WTC11 (cell line): ENCODE results near the gene NDUFS1. TPM values are rescaled to one million over a fixed set of nuclear protein-coding genes. Genes with fewer than 3 reads are reported as not detected.
A peak's percentile ranks its signal among the peaks of the same experiment; 100 is the strongest.

Experiments used
- ATAC-seq: fragments of 200-7000 bp; cut with Tn5 transposase; 2 replicates; pipeline ENCODE4 v1.10.0; 2021; ENCODE audit warnings: mild to moderate bottlenecking, moderate library complexity
- CTCF ChIA-PET: fragments of 300-600 bp; sonication (Branson Sonifier 250); formaldehyde crosslinking; loops from one replicate; lab custom pipeline; 2021; ENCODE audit warnings: antibody characterized with exemption; lab: Charles Lee
- POLR2A ChIA-PET: fragments of 350-600 bp; sonication (Branson Sonifier 250); formaldehyde crosslinking; loops from one replicate; lab custom pipeline; 2021; ENCODE audit warnings: antibody characterized with exemption; lab: Charles Lee
- DNase-seq: peaks from one replicate; pipeline ENCODE4 v3.0.0; 2021; ENCODE audit warnings: low spot score
- H3K27ac Mint-ChIP-seq: 2 replicates; pipeline ENCODE4 v1.8.0; 2021; ENCODE audit warnings: mixed read lengths
- H3K27me3 Mint-ChIP-seq: 2 replicates; pipeline ENCODE4 v1.8.0; 2021; ENCODE audit warnings: low read depth, mild to moderate bottlenecking, moderate library complexity, mixed read lengths
- H3K36me3 Mint-ChIP-seq: 2 replicates; pipeline ENCODE4 v1.8.0; 2021; ENCODE audit warnings: mixed read lengths
- H3K4me1 Mint-ChIP-seq: 2 replicates; pipeline ENCODE4 v1.8.0; 2022; ENCODE audit warnings: mixed read lengths
- H3K4me3 Mint-ChIP-seq: 2 replicates; pipeline ENCODE4 v1.8.0; 2021; ENCODE audit warnings: mild to moderate bottlenecking, moderate library complexity, mixed read lengths
- H3K9me3 Mint-ChIP-seq: 2 replicates; pipeline ENCODE4 v1.8.0; 2021; ENCODE audit warnings: mixed read lengths
- CBFB ChIP-seq: sonication (generic); formaldehyde crosslinking; IDR thresholded peaks from 2 replicates; pipeline ENCODE4 v1.8.1; 2022; ENCODE audit warnings: mild to moderate bottlenecking, low read depth, missing genetic modification reagents
- CREM ChIP-seq: sonication (generic); formaldehyde crosslinking; IDR thresholded peaks from 2 replicates; pipeline ENCODE4 v1.8.1; 2022; ENCODE audit warnings: mild to moderate bottlenecking, missing genetic modification reagents, moderate library complexity
- ELF4 ChIP-seq: sonication (generic); formaldehyde crosslinking; IDR thresholded peaks from 2 replicates; pipeline ENCODE4 v1.8.1; 2022; ENCODE audit warnings: low read depth, mild to moderate bottlenecking, moderate library complexity, missing genetic modification reagents
- GABPB1 ChIP-seq: sonication (generic); formaldehyde crosslinking; IDR thresholded peaks from 2 replicates; pipeline ENCODE4 v1.8.1; 2023; ENCODE audit warnings: mild to moderate bottlenecking, missing genetic modification reagents
- IRF2 ChIP-seq: sonication (generic); formaldehyde crosslinking; IDR thresholded peaks from 2 replicates; pipeline ENCODE4 v1.8.0; 2022; ENCODE audit warnings: low read depth, missing genetic modification reagents, borderline replicate concordance
- JAZF1 ChIP-seq: fragments of 250-450 bp; sonication (Bioruptor Pico); IDR thresholded peaks from 2 replicates; pipeline ENCODE4 v1.9.0; 2021; ENCODE audit warnings: moderate library complexity, mild to moderate bottlenecking, inconsistent platforms
- NFATC4 ChIP-seq: fragments of 250-450 bp; sonication (Bioruptor Pico); IDR thresholded peaks from 2 replicates; pipeline ENCODE4 v1.9.0; 2021; ENCODE audit warnings: mild to moderate bottlenecking
- NFE2L1 ChIP-seq: sonication (generic); formaldehyde crosslinking; IDR thresholded peaks from 2 replicates; pipeline ENCODE4 v1.8.1; 2023; ENCODE audit warnings: missing genetic modification reagents
- NFYB ChIP-seq: sonication (generic); formaldehyde crosslinking; conservative IDR thresholded peaks from 2 replicates; pipeline ENCODE4 v1.8.0; 2022; ENCODE audit warnings: low read depth, missing genetic modification reagents
- NR3C1 ChIP-seq: sonication (generic); formaldehyde crosslinking; conservative IDR thresholded peaks from 2 replicates; pipeline ENCODE4 v1.8.1; 2023; ENCODE audit warnings: low read depth, mild to moderate bottlenecking, missing genetic modification reagents
- SOX15 ChIP-seq: fragments of 250-450 bp; sonication (Bioruptor Pico); IDR thresholded peaks from 2 replicates; pipeline ENCODE4 v1.9.0; 2021; ENCODE audit warnings: mild to moderate bottlenecking
- SP1 ChIP-seq: sonication (generic); formaldehyde crosslinking; conservative IDR thresholded peaks from 2 replicates; pipeline ENCODE4 v1.8.1; 2022; ENCODE audit warnings: missing genetic modification reagents
- TEAD1 ChIP-seq: sonication (generic); formaldehyde crosslinking; IDR thresholded peaks from 2 replicates; pipeline ENCODE4 v1.8.0; 2022; ENCODE audit warnings: mild to moderate bottlenecking, missing genetic modification reagents
- ZNF232 ChIP-seq: sonication (generic); formaldehyde crosslinking; IDR thresholded peaks from 2 replicates; pipeline ENCODE4 v1.8.0; 2022; ENCODE audit warnings: mild to moderate bottlenecking, missing genetic modification reagents
- ZNF396 ChIP-seq: fragments of 250-450 bp; sonication (Bioruptor Pico); IDR thresholded peaks from 2 replicates; pipeline ENCODE4 v1.8.0; 2021; ENCODE audit warnings: mild to moderate bottlenecking, moderate library complexity, borderline replicate concordance
- total RNA-seq: library from RNA; stranded (reverse); gene quantifications from 3 replicates; pipeline ENCODE4 v1.2.3, GENCODE V29; 2021
- TF ChIP-seq, protein P1 (sequence below): fragments of 250-450 bp; sonication (Bioruptor Pico); IDR thresholded peaks from 2 replicates; pipeline ENCODE4 v1.9.0; 2021; ENCODE audit warnings: mild to moderate bottlenecking, borderline replicate concordance
- TF ChIP-seq, protein P2 (sequence below): sonication (generic); formaldehyde crosslinking; IDR thresholded peaks from 2 replicates; pipeline ENCODE4 v1.8.1; 2022; ENCODE audit warnings: mild to moderate bottlenecking, moderate library complexity, missing genetic modification reagents
- TF ChIP-seq, protein P3 (sequence below): fragments of 250-450 bp; sonication (Bioruptor Pico); IDR thresholded peaks from 2 replicates; pipeline ENCODE4 v2.1.2; 2022; ENCODE audit warnings: mild to moderate bottlenecking, moderate library complexity
- TF ChIP-seq, protein P4 (sequence below): sonication (generic); formaldehyde crosslinking; IDR thresholded peaks from 2 replicates; pipeline ENCODE4 v1.8.0; 2022; ENCODE audit warnings: mild to moderate bottlenecking, missing genetic modification reagents

NDUFS1 gene
- total RNA-seq, 1 experiment from 2014 or later = 106 TPM

DNA sequence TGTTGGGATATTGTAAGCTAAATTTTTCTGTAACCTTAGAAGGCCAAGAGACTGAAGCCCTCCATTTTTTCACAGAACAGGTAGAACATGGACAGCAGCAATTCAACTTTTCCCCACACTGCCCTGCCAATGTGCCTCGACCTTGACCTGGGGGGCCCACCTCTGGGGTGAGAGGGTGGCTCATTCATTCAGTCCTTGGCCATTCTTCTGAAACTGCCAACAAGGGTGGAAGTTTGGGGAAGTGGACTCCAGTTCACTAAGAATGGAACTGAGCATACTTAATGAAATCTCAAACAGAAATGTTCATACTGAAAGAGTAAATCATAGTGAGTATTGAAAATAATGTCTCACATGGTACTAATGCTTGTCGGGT lies 1.5 kb upstream of the NDUFS1 start:
- H3K27ac Mint-ChIP-seq = peak overlapping the region; percentile 91
- H3K4me3 Mint-ChIP-seq = peak overlapping the region; percentile 98
- TF ChIP-seq GABPB1 = peak; percentile 46; the same call in 1 of the 2 replicates
- no peak for TF ChIP-seq NFATC4
- TF ChIP-seq, protein P1, sequence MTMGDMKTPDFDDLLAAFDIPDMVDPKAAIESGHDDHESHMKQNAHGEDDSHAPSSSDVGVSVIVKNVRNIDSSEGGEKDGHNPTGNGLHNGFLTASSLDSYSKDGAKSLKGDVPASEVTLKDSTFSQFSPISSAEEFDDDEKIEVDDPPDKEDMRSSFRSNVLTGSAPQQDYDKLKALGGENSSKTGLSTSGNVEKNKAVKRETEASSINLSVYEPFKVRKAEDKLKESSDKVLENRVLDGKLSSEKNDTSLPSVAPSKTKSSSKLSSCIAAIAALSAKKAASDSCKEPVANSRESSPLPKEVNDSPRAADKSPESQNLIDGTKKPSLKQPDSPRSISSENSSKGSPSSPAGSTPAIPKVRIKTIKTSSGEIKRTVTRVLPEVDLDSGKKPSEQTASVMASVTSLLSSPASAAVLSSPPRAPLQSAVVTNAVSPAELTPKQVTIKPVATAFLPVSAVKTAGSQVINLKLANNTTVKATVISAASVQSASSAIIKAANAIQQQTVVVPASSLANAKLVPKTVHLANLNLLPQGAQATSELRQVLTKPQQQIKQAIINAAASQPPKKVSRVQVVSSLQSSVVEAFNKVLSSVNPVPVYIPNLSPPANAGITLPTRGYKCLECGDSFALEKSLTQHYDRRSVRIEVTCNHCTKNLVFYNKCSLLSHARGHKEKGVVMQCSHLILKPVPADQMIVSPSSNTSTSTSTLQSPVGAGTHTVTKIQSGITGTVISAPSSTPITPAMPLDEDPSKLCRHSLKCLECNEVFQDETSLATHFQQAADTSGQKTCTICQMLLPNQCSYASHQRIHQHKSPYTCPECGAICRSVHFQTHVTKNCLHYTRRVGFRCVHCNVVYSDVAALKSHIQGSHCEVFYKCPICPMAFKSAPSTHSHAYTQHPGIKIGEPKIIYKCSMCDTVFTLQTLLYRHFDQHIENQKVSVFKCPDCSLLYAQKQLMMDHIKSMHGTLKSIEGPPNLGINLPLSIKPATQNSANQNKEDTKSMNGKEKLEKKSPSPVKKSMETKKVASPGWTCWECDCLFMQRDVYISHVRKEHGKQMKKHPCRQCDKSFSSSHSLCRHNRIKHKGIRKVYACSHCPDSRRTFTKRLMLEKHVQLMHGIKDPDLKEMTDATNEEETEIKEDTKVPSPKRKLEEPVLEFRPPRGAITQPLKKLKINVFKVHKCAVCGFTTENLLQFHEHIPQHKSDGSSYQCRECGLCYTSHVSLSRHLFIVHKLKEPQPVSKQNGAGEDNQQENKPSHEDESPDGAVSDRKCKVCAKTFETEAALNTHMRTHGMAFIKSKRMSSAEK (CRISPR knock-in tag) = no peak
- TF ChIP-seq NR3C1 (CRISPR knock-in tag) = no peak
- TF ChIP-seq TEAD1 (CRISPR knock-in tag) = no peak
- TF ChIP-seq SOX15 (CRISPR knock-in tag) = no peak
- no peak for TF ChIP-seq JAZF1
- TF ChIP-seq NFYB (CRISPR knock-in tag) = no peak
- TF ChIP-seq, all 79 proteins: peak for 1
- H3K9me3 Mint-ChIP-seq = no peaks in the 10 kb centered on the region
- CTCF ChIA-PET = interaction anchor here (1.9 kb wide), 1 partner anchor 156 kb away, joined by 6 read pairs; no protein-coding TSS in a partner anchor
- no peak for ATAC-seq
- POLR2A ChIA-PET = no interaction called here
- DNase-seq = no peak
- peaks cover 38% of the 10 kb centered on the region for H3K4me1 Mint-ChIP-seq
- no peaks in the 10 kb centered on the region for H3K27me3 Mint-ChIP-seq
- peaks cover 42% of the 10 kb centered on the region for H3K36me3 Mint-ChIP-seq

DNA sequence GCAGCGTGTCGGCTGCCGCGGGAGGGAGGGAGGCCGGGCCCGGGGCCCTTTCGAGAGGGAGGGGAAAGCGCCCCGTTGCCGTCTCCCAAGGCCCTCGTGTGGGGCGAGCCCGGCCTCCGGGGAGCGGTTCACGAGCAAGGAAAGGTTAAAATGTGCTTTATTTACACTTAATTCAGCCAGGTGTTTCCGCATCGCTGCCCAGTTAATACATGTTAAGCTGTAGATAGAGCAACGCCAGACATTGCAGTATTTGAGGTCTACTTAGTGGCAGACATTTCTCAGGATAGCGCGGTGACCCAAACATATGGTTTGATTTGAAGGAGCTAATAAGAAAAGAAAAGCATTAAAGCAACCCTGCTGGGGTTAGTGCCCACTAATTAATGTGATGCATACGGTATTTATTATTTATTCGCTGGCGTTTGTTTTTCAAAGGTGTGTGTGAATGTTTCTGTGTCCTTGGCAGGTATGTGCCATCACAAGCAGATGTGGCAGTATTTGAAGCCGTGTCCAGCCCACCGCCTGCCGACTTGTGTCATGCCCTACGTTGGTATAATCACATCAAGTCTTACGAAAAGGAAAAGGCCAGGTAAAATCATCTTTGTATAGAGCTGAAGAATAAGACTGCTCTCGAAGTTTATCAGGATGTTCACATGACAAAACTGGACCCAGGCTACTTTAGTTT lies 1.0 kb upstream of the NDUFS1 start:
- CTCF ChIA-PET = interaction anchor here (1.9 kb wide), 1 partner anchor 156 kb away, joined by 6 read pairs; no protein-coding TSS in a partner anchor
- H3K4me1 Mint-ChIP-seq = peaks cover 38% of the 10 kb centered on the region

More for the DNA sequence above, 1.0 kb upstream of the NDUFS1 start:
- POLR2A ChIA-PET = interaction anchor here (0.6 kb wide), 1 partner anchor 77 kb away, joined by 3 read pairs; no protein-coding TSS in a partner anchor
- peaks cover 42% of the 10 kb centered on the region for H3K36me3 Mint-ChIP-seq
- ATAC-seq (no peak), DNase-seq (no peak)
- TF ChIP-seq ZNF396 (no peak), CBFB (CRISPR knock-in tag) (no peak), CREM (CRISPR knock-in tag) (no peak), NFE2L1 (CRISPR knock-in tag) (no peak), ZNF232 (CRISPR knock-in tag) (no peak), SP1 (CRISPR knock-in tag) (no peak), ELF4 (CRISPR knock-in tag) (0 out of 2 replicates have a peak, but pooled peaks have one; percentile 39), IRF2 (CRISPR knock-in tag) (no peak)
- TF ChIP-seq, protein P2, sequence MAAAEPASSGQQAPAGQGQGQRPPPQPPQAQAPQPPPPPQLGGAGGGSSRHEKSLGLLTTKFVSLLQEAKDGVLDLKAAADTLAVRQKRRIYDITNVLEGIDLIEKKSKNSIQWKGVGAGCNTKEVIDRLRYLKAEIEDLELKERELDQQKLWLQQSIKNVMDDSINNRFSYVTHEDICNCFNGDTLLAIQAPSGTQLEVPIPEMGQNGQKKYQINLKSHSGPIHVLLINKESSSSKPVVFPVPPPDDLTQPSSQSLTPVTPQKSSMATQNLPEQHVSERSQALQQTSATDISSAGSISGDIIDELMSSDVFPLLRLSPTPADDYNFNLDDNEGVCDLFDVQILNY (CRISPR knock-in tag) = 0 out of 2 replicates have a peak, but pooled peaks have one; percentile 7
- TF ChIP-seq, protein P3, sequence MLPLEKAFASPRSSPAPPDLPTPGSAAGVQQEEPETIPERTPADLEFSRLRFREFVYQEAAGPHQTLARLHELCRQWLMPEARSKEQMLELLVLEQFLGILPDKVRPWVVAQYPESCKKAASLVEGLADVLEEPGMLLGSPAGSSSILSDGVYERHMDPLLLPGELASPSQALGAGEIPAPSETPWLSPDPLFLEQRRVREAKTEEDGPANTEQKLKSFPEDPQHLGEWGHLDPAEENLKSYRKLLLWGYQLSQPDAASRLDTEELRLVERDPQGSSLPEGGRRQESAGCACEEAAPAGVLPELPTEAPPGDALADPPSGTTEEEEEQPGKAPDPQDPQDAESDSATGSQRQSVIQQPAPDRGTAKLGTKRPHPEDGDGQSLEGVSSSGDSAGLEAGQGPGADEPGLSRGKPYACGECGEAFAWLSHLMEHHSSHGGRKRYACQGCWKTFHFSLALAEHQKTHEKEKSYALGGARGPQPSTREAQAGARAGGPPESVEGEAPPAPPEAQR = no peak
- TF ChIP-seq, protein P4, sequence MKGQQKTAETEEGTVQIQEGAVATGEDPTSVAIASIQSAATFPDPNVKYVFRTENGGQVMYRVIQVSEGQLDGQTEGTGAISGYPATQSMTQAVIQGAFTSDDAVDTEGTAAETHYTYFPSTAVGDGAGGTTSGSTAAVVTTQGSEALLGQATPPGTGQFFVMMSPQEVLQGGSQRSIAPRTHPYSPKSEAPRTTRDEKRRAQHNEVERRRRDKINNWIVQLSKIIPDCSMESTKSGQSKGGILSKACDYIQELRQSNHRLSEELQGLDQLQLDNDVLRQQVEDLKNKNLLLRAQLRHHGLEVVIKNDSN (CRISPR knock-in tag) = no peak; the same call in 1 of the 2 replicates
- peak overlapping the region; percentile 98 for H3K4me3 Mint-ChIP-seq
- peak overlapping the region; percentile 91 for H3K27ac Mint-ChIP-seq
- H3K9me3 Mint-ChIP-seq = no peaks in the 10 kb centered on the region
- H3K27me3 Mint-ChIP-seq = no peaks in the 10 kb centered on the region
